BE2C (cell line): ENCODE measurements around the gene RICTOR.

ENCODE experiments used
- DNase-seq: peaks from one replicate; pipeline ENCODE4 v3.0.0-alpha.2; 2020
- H3K27me3 ChIP-seq: fragments of 250-450 bp; sonication (Bioruptor Pico); 2 replicates; pipeline ENCODE4 v1.5.1; 2020; ENCODE audit warnings: mild to moderate bottlenecking
- H3K36me3 ChIP-seq: fragments of 250-450 bp; sonication (Bioruptor Pico); 2 replicates; pipeline ENCODE4 v1.5.1; 2020; ENCODE audit warnings: mild to moderate bottlenecking
- H3K4me1 ChIP-seq: fragments of 250-450 bp; sonication (Bioruptor Pico); 2 replicates; pipeline ENCODE4 v1.5.1; 2020
- H3K4me3 ChIP-seq: 2 replicates; pipeline ENCODE4 v1.5.1; 2011; ENCODE audit warnings: low read depth, low read length
- H3K9me3 ChIP-seq: fragments of 250-450 bp; sonication (Bioruptor Pico); 2 replicates; pipeline ENCODE4 v1.5.1; 2020
- TF ChIP-seq, protein P1 (sequence below): IDR thresholded peaks from 2 replicates; pipeline ENCODE4 v1.5.1; 2012; ENCODE audit warnings: mild to moderate bottlenecking, low read depth, low read length

The RICTOR gene

DNA sequence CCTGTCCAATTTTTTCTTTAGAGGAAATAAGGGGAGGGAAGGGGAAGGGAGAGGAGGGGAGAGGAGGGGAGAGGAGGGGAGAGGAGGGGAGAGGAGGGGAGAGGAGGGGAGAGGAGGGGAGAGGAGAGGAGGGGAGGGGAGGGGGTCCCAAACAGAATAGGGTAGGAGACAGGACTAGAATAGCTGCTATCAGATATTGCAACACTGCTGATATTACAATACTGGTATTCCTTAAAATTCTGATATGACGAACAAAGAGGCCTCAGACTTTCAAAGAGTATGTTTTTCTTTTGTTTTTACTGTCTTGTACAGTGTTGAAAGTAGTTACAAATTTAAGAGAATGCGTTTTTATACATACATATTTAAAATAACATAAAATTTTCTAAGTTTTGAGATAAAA, 67.5 kb downstream of the RICTOR start:
- no peak overlapping the region for H3K4me3 ChIP-seq
- no peak for DNase-seq
- TF ChIP-seq, protein P1, sequence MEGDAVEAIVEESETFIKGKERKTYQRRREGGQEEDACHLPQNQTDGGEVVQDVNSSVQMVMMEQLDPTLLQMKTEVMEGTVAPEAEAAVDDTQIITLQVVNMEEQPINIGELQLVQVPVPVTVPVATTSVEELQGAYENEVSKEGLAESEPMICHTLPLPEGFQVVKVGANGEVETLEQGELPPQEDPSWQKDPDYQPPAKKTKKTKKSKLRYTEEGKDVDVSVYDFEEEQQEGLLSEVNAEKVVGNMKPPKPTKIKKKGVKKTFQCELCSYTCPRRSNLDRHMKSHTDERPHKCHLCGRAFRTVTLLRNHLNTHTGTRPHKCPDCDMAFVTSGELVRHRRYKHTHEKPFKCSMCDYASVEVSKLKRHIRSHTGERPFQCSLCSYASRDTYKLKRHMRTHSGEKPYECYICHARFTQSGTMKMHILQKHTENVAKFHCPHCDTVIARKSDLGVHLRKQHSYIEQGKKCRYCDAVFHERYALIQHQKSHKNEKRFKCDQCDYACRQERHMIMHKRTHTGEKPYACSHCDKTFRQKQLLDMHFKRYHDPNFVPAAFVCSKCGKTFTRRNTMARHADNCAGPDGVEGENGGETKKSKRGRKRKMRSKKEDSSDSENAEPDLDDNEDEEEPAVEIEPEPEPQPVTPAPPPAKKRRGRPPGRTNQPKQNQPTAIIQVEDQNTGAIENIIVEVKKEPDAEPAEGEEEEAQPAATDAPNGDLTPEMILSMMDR, result no peak
- no peaks in the 10 kb centered on the region; the same call in 1 of the 2 replicates for H3K9me3 ChIP-seq
- no peaks in the 10 kb centered on the region for H3K4me1 ChIP-seq
- no peaks in the 10 kb centered on the region for H3K27me3 ChIP-seq
- no peaks in the 10 kb centered on the region for H3K36me3 ChIP-seq

DNA sequence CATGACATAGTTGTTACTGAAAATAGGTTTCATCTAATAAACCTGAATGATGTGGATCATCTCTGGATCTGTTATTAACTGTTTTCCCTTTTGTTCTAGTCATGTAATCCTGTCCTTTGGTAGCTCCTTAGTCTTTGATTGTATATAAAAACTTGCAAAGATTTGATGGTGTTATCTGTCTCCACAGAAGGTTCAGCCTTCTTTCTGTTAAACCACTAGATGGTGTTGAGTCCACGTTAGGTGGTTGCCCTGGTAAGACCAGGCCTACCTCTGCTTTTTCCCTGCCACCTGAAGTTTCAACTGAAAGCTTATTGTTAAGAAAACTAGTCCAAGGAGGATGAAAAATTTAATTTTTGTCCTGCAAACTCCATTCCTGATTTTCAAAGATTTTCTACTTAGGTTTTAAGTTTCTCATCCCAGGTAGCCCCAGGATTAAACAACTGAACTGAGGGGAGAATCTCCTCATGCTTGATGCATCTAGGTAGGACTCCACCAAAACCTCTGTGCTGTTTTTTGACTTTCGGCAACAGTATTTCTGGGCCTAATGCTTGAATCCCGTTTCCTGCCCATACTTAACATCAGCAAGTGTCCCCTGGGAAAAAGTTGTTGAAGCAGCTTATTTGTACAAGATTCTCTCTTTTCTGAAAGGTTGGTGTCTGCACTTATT, 68.5 kb downstream of the RICTOR start:
- Histone ChIP-seq H3K27me3 (no peaks in the 10 kb centered on the region), H3K36me3 (no peaks in the 10 kb centered on the region), H3K4me1 (no peaks in the 10 kb centered on the region), H3K9me3 (no peaks in the 10 kb centered on the region), H3K4me3 (no peak overlapping the region)
- DNase-seq, result no peak
- TF ChIP-seq, protein P1, result peak; percentile 36

DNA sequence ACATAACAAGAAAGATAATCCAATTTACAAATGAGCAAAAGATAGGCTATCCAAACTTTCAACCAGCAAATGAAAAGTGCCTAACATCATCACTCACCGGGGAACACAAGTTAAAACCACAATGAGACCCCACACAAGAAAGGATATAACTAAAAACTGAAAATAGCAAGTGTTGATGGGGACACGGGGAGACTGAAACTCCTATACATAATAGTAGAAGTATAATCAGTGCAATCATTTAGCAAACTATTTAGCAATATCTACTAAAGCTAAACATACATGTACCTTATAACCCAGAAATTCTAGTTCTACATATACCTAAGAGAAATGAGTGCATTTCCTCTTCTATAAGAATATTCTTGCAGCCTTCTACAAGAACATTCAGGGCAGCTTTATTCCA, 72.5 kb downstream of the RICTOR start:
- H3K4me1 ChIP-seq, result no peaks in the 10 kb centered on the region
- no peaks in the 10 kb centered on the region for H3K9me3 ChIP-seq
- DNase-seq, result no peak
- H3K4me3 ChIP-seq, result no peak overlapping the region
- H3K27me3 ChIP-seq, result no peaks in the 10 kb centered on the region
- TF ChIP-seq, protein P1, result no peak
- no peaks in the 10 kb centered on the region; the same call in 1 of the 2 replicates for H3K36me3 ChIP-seq

DNA sequence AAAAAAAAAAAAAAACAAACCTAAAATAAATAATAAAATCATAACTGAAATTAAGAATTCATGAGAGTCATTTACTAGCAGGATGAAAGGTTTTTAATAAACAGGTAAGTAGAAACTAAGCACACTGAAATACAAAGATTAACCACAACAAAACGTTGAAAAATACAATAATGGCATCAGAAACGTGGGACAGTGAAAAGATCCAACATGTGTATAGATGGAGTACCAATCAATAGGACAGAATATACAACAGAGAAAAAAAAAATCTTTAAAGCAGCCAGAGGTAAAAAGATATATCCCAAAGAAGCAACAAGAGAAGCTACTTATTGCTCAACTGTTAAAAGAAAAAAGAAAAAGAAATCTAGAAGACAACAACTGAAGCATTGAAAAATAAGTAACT, 75.2 kb downstream of the RICTOR start:
- TF ChIP-seq, protein P1, result no peak
- peaks cover 4% of the 10 kb centered on the region; the same call in 1 of the 2 replicates for H3K4me1 ChIP-seq
- H3K36me3 ChIP-seq, result no peaks in the 10 kb centered on the region; the same call in 1 of the 2 replicates
- H3K9me3 ChIP-seq, result no peaks in the 10 kb centered on the region
- H3K4me3 ChIP-seq, result no peak overlapping the region
- DNase-seq, result no peak
- H3K27me3 ChIP-seq, result no peaks in the 10 kb centered on the region

DNA sequence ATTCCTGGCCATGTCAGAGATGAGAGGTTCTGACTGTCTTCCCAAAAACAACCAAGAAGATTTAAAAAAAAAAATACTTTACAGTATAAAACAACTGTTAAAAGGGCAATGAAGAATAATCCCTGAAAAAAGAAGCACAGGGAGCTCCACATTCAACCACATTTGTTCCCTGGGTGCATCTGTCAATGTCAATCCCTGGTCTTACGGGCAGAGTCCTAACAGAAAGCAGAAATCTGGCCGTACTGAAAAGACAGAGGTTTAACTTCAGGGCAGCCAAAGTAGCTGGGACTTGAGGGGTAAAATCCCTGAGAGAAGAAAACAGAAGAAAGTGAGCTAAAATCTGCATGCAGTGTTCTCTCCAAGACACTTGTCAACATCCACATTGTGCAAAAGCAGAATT, 76.6 kb downstream of the RICTOR start:
- DNase-seq, result no peak
- Histone ChIP-seq H3K27me3 (no peaks in the 10 kb centered on the region), H3K36me3 (no peaks in the 10 kb centered on the region; the same call in 1 of the 2 replicates), H3K4me3 (no peak overlapping the region), H3K4me1 (peaks cover 4% of the 10 kb centered on the region; the same call in 1 of the 2 replicates), H3K9me3 (no peaks in the 10 kb centered on the region)
- TF ChIP-seq, protein P1, result no peak

DNA sequence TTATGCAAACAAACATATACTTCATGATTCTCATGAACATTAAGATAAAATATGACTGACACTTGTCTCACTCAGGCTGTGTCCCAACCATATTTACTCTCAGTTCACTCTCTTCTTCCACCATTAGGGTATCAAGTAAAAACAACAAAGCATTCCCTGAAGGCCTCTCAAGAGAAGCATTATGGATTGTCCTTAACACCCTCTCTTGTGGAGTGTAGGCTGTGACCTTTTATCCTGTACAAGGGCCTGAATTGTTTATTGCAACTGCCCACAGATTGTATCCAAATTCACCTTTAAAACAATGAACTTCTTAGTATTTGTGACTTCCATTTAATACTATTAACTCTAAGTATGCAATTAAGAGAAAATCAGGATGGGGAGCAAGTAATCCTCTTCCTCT, 78.1 kb downstream of the RICTOR start:
- no peak for DNase-seq
- TF ChIP-seq, protein P1, result no peak
- no peaks in the 10 kb centered on the region for H3K27me3 ChIP-seq
- H3K4me1 ChIP-seq, result peaks cover 4% of the 10 kb centered on the region; the same call in 1 of the 2 replicates
- no peaks in the 10 kb centered on the region; the same call in 1 of the 2 replicates for H3K36me3 ChIP-seq
- no peaks in the 10 kb centered on the region for H3K9me3 ChIP-seq
- H3K4me3 ChIP-seq, result no peak overlapping the region
